Measurements from ENCODE around the gene RCAN2. TPM values are rescaled to one million over a fixed set of nuclear protein-coding genes. Genes with fewer than 3 reads are reported as not detected.

The RCAN2 gene
- total and polyA plus RNA-seq, 2 donors (not counting 3 experiments of a cell fraction or from before 2014, with no cell fraction given), result 0.07 to 0.33 TPM

- Histone ChIP-seq H3K36me3 (ENCODE audit: control insufficient read depth in 2 of 2, extremely low read depth in 1 of 2, insufficient read depth in 2 of 2, low read length in 2 of 2) (no peaks in the 10 kb centered on the region), H3K27me3 (ENCODE audit: control insufficient read depth in 2 of 2, insufficient read depth in 2 of 2, low read length in 2 of 2) (peaks cover 0 to 3% of the 10 kb centered on the region in 2 experiments), H3K9me1 (replicated peaks; ENCODE audit: control insufficient read depth, extremely low read depth, insufficient read depth, low read length) (no peaks in the 10 kb centered on the region), H4K20me1 (replicated peaks; ENCODE audit: control insufficient read depth, extremely low read depth, insufficient read depth, low read length) (no peaks in the 10 kb centered on the region), H3K79me2 (ENCODE audit: control insufficient read depth, insufficient read depth, low read length) (no peaks in the 10 kb centered on the region), H2AFZ (ENCODE audit: low read depth, low read length) (no peak overlapping the region), H3K9ac (replicated peaks; ENCODE audit: extremely low read depth, insufficient read depth, low read length) (no peak overlapping the region), H3K4me2 (ENCODE audit: insufficient read depth, low read length) (no peak overlapping the region), H3K27ac (ENCODE audit: insufficient read depth, low read depth, low read length) (no peak overlapping the region), H3K9me3 (replicated peaks; ENCODE audit: control insufficient read depth, insufficient read depth, low read length) (no peaks in the 10 kb centered on the region), H3K4me3 (replicated peaks in 1 of 3; ENCODE audit: insufficient read depth in 1 of 3, low read depth in 1 of 3, low read length in 3 of 3) (no peak overlapping the region), H3K4me1 (ENCODE audit: control insufficient read depth, extremely low read depth, insufficient read depth, low read length) (no peaks in the 10 kb centered on the region)
- no peak for DNase-seq (ENCODE audit: low read depth, low spot score)
- dilution Hi-C loops (cut with MboI; ENCODE audit: extremely low pct_ligation_motif_present, low sequenced_read_pairs) (no loop called here), intact Hi-C loops (cut with micrococcal nuclease) (no loop called here)
- no peak for FAIRE-seq
- ChIA-PET CTCF (no interaction called here), POLR2A (no interaction called here)
- TF ChIP-seq MAX (IDR thresholded peaks at IDR 0.05; ENCODE audit: insufficient read depth, insufficient read length) (no peak), CTCF (IDR thresholded peaks at IDR 0.05; ENCODE audit: extremely low read depth in 1 of 2, insufficient read depth in 1 of 2, low read depth in 1 of 2, low read length in 2 of 2) (no peak), POLR2A (IDR thresholded peaks at IDR 0.05; ENCODE audit: low read depth, low read length) (no peak), GATA2 (IDR thresholded peaks at IDR 0.05; ENCODE audit: insufficient read depth, insufficient read length, low read depth, low read length) (no peak), EZH2 (IDR thresholded peaks at IDR 0.05; ENCODE audit: borderline replicate concordance, low read depth, low read length, severe bottlenecking) (no peak), MYC (IDR thresholded peaks at IDR 0.05; ENCODE audit: low read depth, low read length) (no peak), JUN (IDR thresholded peaks at IDR 0.05; ENCODE audit: borderline replicate concordance, insufficient read depth, insufficient read length, low read depth) (no peak), POLR2AphosphoS5 (IDR thresholded peaks at IDR 0.05; ENCODE audit: insufficient read depth, low read depth, low read length) (no peak), FOS (IDR thresholded peaks at IDR 0.05; ENCODE audit: borderline replicate concordance, insufficient read depth, low read length) (no peak)
- BruUV-seq (replicated peaks), result no TSS peak
Observed at GRCh38 chr6:46254946-46255345, 236.3 kb downstream of the RCAN2 start.
